H9 (cell line): Measurements from ENCODE around the gene SASS6. TPM values are rescaled to one million over a fixed set of nuclear protein-coding genes. Genes with fewer than 3 reads are reported as not detected.

Experiments
- DNase-seq: peaks from one replicate; pipeline ENCODE4 v3.0.0-alpha.2; 2017
- H2AFZ ChIP-seq: one replicate; pipeline ENCODE4 v1.6.1; 2013; ENCODE audit warnings: mild to moderate bottlenecking, low read length, control low read depth, moderate library complexity
- H2AK5ac ChIP-seq: 2 replicates; pipeline ENCODE4 v1.6.1; 2013; ENCODE audit warnings: low read length, control low read depth, mixed read lengths; ENCODE audit not compliant: insufficient read length
- H2BK120ac ChIP-seq: one replicate; pipeline ENCODE4 v1.6.1; 2013; ENCODE audit warnings: low read depth, mild to moderate bottlenecking, low read length, control low read depth, inconsistent platforms; ENCODE audit not compliant: poor library complexity, severe bottlenecking
- H2BK12ac ChIP-seq: 2 replicates; pipeline ENCODE4 v1.6.1; 2013; ENCODE audit warnings: low read length, control low read depth, mixed read lengths, low read depth; ENCODE audit not compliant: insufficient read length
- H2BK15ac ChIP-seq: 2 replicates; pipeline ENCODE4 v1.6.1; 2013; ENCODE audit warnings: low read depth, low read length, control low read depth
- H2BK20ac ChIP-seq: one replicate; pipeline ENCODE4 v1.6.1; 2013; ENCODE audit warnings: low read depth, mild to moderate bottlenecking, low read length, control low read depth, inconsistent platforms; ENCODE audit not compliant: poor library complexity, severe bottlenecking
- H2BK5ac ChIP-seq: 2 replicates; pipeline ENCODE4 v1.6.1; 2013; ENCODE audit warnings: low read length, control low read depth, mixed read lengths; ENCODE audit not compliant: insufficient read length
- H3K14ac ChIP-seq: 2 replicates; pipeline ENCODE4 v1.6.1; 2013; ENCODE audit warnings: low read length, control low read depth; ENCODE audit not compliant: insufficient read depth
- H3K18ac ChIP-seq: 2 replicates; pipeline ENCODE4 v1.6.1; 2013; ENCODE audit warnings: low read depth, mild to moderate bottlenecking, mixed read lengths, low read length, control low read depth; ENCODE audit not compliant: insufficient read length
- H3K23ac ChIP-seq: 2 replicates; pipeline ENCODE4 v1.6.1; 2013; ENCODE audit warnings: low read length, control low read depth, mixed read lengths, low read depth; ENCODE audit not compliant: insufficient read length
- H3K23me2 ChIP-seq: 2 replicates; pipeline ENCODE4 v1.6.1; 2013; ENCODE audit warnings: low read depth, mild to moderate bottlenecking, mixed read lengths, low read length, control low read depth; ENCODE audit not compliant: insufficient read length, poor library complexity, severe bottlenecking
- H3K27ac ChIP-seq: 2 replicates; pipeline ENCODE4 v1.5.1; 2013; ENCODE audit warnings: low read length, control low read depth, mixed read lengths, low read depth; ENCODE audit not compliant: insufficient read length
- H3K27me3 ChIP-seq: 2 replicates; pipeline ENCODE4 v1.6.1; 2013; ENCODE audit warnings: low read length, control low read depth, inconsistent platforms; ENCODE audit not compliant: insufficient read depth
- H3K4ac ChIP-seq: 2 replicates; pipeline ENCODE4 v1.6.1; 2013; ENCODE audit warnings: low read depth, mild to moderate bottlenecking, control low read depth, inconsistent platforms, low read length, moderate library complexity
- H3K4me1 ChIP-seq: 2 replicates; pipeline ENCODE4 v1.6.1; 2013; ENCODE audit warnings: low read length, control low read depth, inconsistent platforms; ENCODE audit not compliant: insufficient read depth
- H3K4me2 ChIP-seq: 2 replicates; pipeline ENCODE4 v1.6.1; 2013; ENCODE audit warnings: low read length, control low read depth, mixed read lengths; ENCODE audit not compliant: insufficient read length, insufficient read depth
- H3K56ac ChIP-seq: 2 replicates; pipeline ENCODE4 v1.6.1; 2013; ENCODE audit warnings: low read depth, mild to moderate bottlenecking, mixed read lengths, low read length, control low read depth; ENCODE audit not compliant: insufficient read length
- H3K79me1 ChIP-seq: 2 replicates; pipeline ENCODE4 v1.6.1; 2013; ENCODE audit warnings: low read depth, mild to moderate bottlenecking, moderate library complexity, low read length, control low read depth, inconsistent platforms; ENCODE audit not compliant: insufficient read depth, poor library complexity, severe bottlenecking
- H3K79me2 ChIP-seq: 2 replicates; pipeline ENCODE4 v1.6.1; 2013; ENCODE audit warnings: low read length, control low read depth, inconsistent platforms; ENCODE audit not compliant: insufficient read depth
- H3K9ac ChIP-seq: 2 replicates; pipeline ENCODE4 v1.6.1; 2013; ENCODE audit warnings: low read length, control low read depth, mixed read lengths; ENCODE audit not compliant: insufficient read length; ENCODE audit errors: extremely low read depth
- H3K9me3 ChIP-seq: one replicate; pipeline ENCODE4 v1.6.1; 2013; ENCODE audit warnings: low read depth, low read length, inconsistent platforms; ENCODE audit not compliant: control insufficient read depth
- H3T11ph ChIP-seq: one replicate; pipeline ENCODE4 v1.6.1; 2013; ENCODE audit warnings: mild to moderate bottlenecking, low read length, control low read depth, inconsistent platforms
- H4K20me1 ChIP-seq: one replicate; pipeline ENCODE4 v1.6.1; 2013; ENCODE audit not compliant: control insufficient read depth, insufficient read length, insufficient read depth
- H4K5ac ChIP-seq: 2 replicates; pipeline ENCODE4 v1.6.1; 2013; ENCODE audit warnings: low read depth, mild to moderate bottlenecking, mixed read lengths, low read length, control low read depth; ENCODE audit not compliant: insufficient read length
- H4K8ac ChIP-seq: replicated peaks from 2 replicates; pipeline ENCODE4 v1.6.1; 2013; ENCODE audit warnings: low read length, control low read depth, mixed read lengths, low read depth; ENCODE audit not compliant: insufficient read length
- H4K91ac ChIP-seq: 2 replicates; pipeline ENCODE4 v1.6.1; 2013; ENCODE audit warnings: low read depth, mild to moderate bottlenecking, moderate library complexity, mixed read lengths, low read length, control low read depth; ENCODE audit not compliant: insufficient read length
- H3K27ac Mint-ChIP-seq, 3 experiments: 2 replicates in 2 of 3; 3 replicates in 1 of 3; pipeline ENCODE4 v1.8.0; 2020 to 2021; ENCODE audit warnings: mixed read lengths in 3 of 3, mild to moderate bottlenecking in 1 of 3, moderate library complexity in 1 of 3
- H3K27me3 Mint-ChIP-seq: 2 replicates; pipeline ENCODE4 v1.8.0; 2021; ENCODE audit warnings: low read depth, mild to moderate bottlenecking, moderate library complexity, mixed read lengths
- H3K36me3 Mint-ChIP-seq, 3 experiments: 2 replicates in 2 of 3; 3 replicates in 1 of 3; pipeline ENCODE4 v1.8.0; 2020 to 2021; ENCODE audit warnings: low read depth in 3 of 3, mixed read lengths in 3 of 3; ENCODE audit not compliant: insufficient read depth in 1 of 3
- H3K4me1 Mint-ChIP-seq, 2 experiments: 2 replicates each; pipeline ENCODE4 v1.8.0; 2020; ENCODE audit warnings: mixed read lengths in 2 of 2
- H3K4me3 Mint-ChIP-seq, 2 experiments: 2 replicates in 1 of 2; 3 replicates in 1 of 2; pipeline ENCODE4 v1.8.0; 2020 to 2021; ENCODE audit warnings: mild to moderate bottlenecking in 2 of 2, mixed read lengths in 2 of 2, moderate library complexity in 1 of 2
- H3K9me3 Mint-ChIP-seq, 2 experiments: 2 replicates in 1 of 2; 3 replicates in 1 of 2; pipeline ENCODE4 v1.8.0; 2020; ENCODE audit warnings: mild to moderate bottlenecking in 2 of 2, mixed read lengths in 2 of 2, moderate library complexity in 1 of 2
- WGBS: extraction: QIAGEN DNeasy Blood & Tissue Kit; methylation state at CpG from one replicate; pipeline ENCODE4 v1.1.7; 2013; ENCODE audit warnings: missing lambda C conversion rate, low lambda C conversion rate, mixed read lengths; ENCODE audit not compliant: insufficient read length; ENCODE audit errors: extremely low coverage; 5-methylcytosine and 5-hydroxymethylcytosine counted together
- total RNA-seq: library from RNA; stranded (reverse); gene quantifications from 2 replicates; pipeline ENCODE4 v1.2.1, GENCODE V29; 2021
- TF ChIP-seq, protein P1 (sequence below): fragments of 200-600 bp; sonication (generic); conservative IDR thresholded peaks from 3 replicates; pipeline ENCODE4 v1.8.0; 2021; ENCODE audit warnings: antibody characterized with exemption, mild to moderate bottlenecking

The SASS6 gene
- total RNA-seq, 1 experiment from 2014 or later: 15.2 TPM

DNA sequence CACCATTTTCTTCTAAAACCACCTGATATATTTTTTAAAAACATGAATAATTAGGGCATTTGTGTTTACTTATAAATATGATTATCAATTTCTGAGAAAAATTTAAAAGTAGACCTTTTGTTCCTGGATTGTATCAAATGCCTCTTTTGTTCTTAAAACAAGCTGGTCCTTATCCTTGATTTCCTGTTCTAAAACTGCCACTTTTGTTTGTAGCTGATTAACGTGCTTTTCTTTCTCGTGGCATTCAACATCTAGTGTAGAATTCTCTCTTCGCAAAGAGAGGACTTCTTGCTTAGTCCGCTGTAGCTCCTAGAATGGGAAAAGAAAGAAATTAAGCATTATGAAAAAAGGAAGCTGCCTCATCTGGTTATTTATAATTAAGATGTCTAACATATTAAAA is 25.0 kb downstream of the SASS6 start:
- Histone ChIP-seq H2BK12ac (no peak overlapping the region), H3K4me2 (no peak overlapping the region), H2AFZ (no peak overlapping the region), H3K14ac (no peak overlapping the region), H3K23me2 (no peaks in the 10 kb centered on the region), H3K9me3 (no peaks in the 10 kb centered on the region), H4K5ac (no peak overlapping the region), H2AK5ac (no peak overlapping the region), H4K91ac (no peak overlapping the region), H3K27ac (no peak overlapping the region), H3K27me3 (no peaks in the 10 kb centered on the region), H3K4me1 (no peaks in the 10 kb centered on the region), H2BK20ac (no peak overlapping the region), H3K79me2 (no peaks in the 10 kb centered on the region), H2BK5ac (no peak overlapping the region), H3K9ac (no peak overlapping the region), H2BK15ac (no peak overlapping the region), H3K56ac (no peak overlapping the region), H3K79me1 (no peaks in the 10 kb centered on the region), H3K23ac (no peak overlapping the region), H2BK120ac (no peak overlapping the region), H3K4ac (no peak overlapping the region), H4K20me1 (no peaks in the 10 kb centered on the region), H3T11ph (no peak overlapping the region), H3K18ac (no peak overlapping the region), H4K8ac (no peak overlapping the region)
- H3K4me3 Mint-ChIP-seq: no peak overlapping the region
- WGBS: no CpG with 5 or more reads among the region's 4 CpGs
- no peaks in the 10 kb centered on the region for H3K4me1 Mint-ChIP-seq
- H3K27me3 Mint-ChIP-seq: no peaks in the 10 kb centered on the region
- no peak for DNase-seq
- TF ChIP-seq, protein P1, sequence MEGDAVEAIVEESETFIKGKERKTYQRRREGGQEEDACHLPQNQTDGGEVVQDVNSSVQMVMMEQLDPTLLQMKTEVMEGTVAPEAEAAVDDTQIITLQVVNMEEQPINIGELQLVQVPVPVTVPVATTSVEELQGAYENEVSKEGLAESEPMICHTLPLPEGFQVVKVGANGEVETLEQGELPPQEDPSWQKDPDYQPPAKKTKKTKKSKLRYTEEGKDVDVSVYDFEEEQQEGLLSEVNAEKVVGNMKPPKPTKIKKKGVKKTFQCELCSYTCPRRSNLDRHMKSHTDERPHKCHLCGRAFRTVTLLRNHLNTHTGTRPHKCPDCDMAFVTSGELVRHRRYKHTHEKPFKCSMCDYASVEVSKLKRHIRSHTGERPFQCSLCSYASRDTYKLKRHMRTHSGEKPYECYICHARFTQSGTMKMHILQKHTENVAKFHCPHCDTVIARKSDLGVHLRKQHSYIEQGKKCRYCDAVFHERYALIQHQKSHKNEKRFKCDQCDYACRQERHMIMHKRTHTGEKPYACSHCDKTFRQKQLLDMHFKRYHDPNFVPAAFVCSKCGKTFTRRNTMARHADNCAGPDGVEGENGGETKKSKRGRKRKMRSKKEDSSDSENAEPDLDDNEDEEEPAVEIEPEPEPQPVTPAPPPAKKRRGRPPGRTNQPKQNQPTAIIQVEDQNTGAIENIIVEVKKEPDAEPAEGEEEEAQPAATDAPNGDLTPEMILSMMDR: no peak
- no peaks in the 10 kb centered on the region for H3K9me3 Mint-ChIP-seq
- H3K36me3 Mint-ChIP-seq: peaks cover 5 to 54% (median 54%) of the 10 kb centered on the region in 3 experiments; a peak in 6 of 7 replicates
- H3K27ac Mint-ChIP-seq: no peak overlapping the region
